Lower leg skin (tissue), 4 donors: ENCODE results near the gene CD81. TPM values are rescaled to one million over a fixed set of nuclear protein-coding genes. Genes with fewer than 3 reads are reported as not detected.

Source experiments
- DNase-seq, 2 donors: peaks; one replicate each; pipeline ENCODE4 v3.0.0-alpha.2; 2019; ENCODE audit warnings: low spot score in 2 of 2
- H3K4me3 ChIP-seq: fragments of 200-600 bp; sonication (generic); 2 replicates; pipeline ENCODE4 v1.5.1; 2017; ENCODE audit warnings: mild to moderate bottlenecking, low read depth; ENCODE audit not compliant: poor library complexity, severe bottlenecking
- CTCF ChIP-seq, 3 donors: fragments of 450-650 bp; IDR thresholded peaks; one replicate each; pipeline ENCODE4 v1.5.1; 2016; ENCODE audit warnings: antibody characterized with exemption in 3 of 3, mild to moderate bottlenecking in 3 of 3, moderate library complexity in 2 of 3
- POLR2A ChIP-seq, 2 donors: fragments of 450-650 bp; IDR thresholded peaks; one replicate each; pipeline ENCODE4 v1.6.1; 2016 to 2017; ENCODE audit warnings: antibody characterized with exemption in 2 of 2, mild to moderate bottlenecking in 1 of 2, moderate library complexity in 1 of 2
- WGBS, 2 donors: methylation state at CpG; one replicate each; pipeline ENCODE4 v1.1.5; 2018; 5-methylcytosine and 5-hydroxymethylcytosine counted together
- intact Hi-C: fragments of 100-400 bp; cut with DNase I; formaldehyde crosslinking; loops from one replicate; pipeline ENCODE4 v1.15.0; 2023; ENCODE audit warnings: low total_unique reads
- total RNA-seq, 4 donors: library from RNA; depleted of rRNA; stranded (reverse); fragments of >200 nt; gene quantifications; one replicate each; pipeline ENCODE4 v1.1.0, GENCODE V29; 2016

The CD81 gene
- total RNA-seq, 4 donors from 2014 or later = 189 to 337 (median 250) TPM

DNA sequence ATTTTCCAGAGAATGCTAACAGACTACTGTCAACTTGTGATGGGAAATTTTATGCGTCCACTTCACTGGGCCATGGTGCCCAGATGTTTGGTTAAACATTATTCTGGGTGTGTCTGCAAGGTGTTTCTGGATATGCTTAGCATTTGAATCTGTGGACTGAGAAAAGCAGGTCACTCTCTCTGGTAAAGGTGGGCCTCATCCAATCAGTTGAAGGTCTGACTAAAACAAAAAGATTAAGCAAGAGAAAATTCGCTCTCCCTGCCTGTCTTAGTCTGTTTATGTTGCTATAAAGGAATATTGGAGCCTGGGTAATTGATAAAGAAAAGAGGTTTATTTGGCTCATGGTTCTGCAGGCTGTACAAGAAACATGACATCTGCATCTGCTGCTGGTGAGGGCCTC, 32.1 kb upstream of the CD81 start:
- no peak for TF ChIP-seq POLR2A (IDR thresholded peaks at IDR 0.05)
- no peak for TF ChIP-seq CTCF (IDR thresholded peaks at IDR 0.05)

DNA sequence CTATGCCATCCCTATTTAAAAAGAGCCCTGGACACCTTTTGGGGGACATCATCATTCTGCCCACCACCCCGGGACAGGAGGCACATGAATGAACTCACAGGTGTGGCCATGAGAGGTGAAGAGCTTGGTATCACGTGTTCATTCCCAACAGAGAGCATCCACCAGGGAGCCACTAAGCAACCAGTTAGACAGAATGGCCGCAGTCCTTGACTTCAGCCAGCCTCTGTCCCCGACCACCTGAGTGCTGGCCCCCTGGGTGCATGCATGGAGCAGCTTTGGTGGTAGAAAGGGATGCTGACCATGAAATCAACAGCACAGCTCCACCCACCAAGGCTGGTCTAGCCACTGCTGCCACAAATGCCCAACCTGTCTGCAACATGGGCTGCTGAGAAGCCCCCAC, 31.1 kb upstream of the CD81 start:
- TF ChIP-seq CTCF (IDR thresholded peaks at IDR 0.05) (no peak), POLR2A (IDR thresholded peaks at IDR 0.05) (no peak)
- H3K4me3 ChIP-seq = no peak overlapping the region
- WGBS, 2 donors = 80 to 86% methylated on average over 3 to 4 of the region's 4 CpGs
- intact Hi-C loops = no loop called here
- DNase-seq = peak in 1 of 2 donors; percentile 50

More for the DNA sequence above, 32.1 kb upstream of the CD81 start:
- H3K4me3 ChIP-seq = no peak overlapping the region
- 93 to 97% methylated on average over 2 of the region's 2 CpGs for WGBS, 2 donors
- DNase-seq = no peak
- intact Hi-C loops = no loop called here

DNA sequence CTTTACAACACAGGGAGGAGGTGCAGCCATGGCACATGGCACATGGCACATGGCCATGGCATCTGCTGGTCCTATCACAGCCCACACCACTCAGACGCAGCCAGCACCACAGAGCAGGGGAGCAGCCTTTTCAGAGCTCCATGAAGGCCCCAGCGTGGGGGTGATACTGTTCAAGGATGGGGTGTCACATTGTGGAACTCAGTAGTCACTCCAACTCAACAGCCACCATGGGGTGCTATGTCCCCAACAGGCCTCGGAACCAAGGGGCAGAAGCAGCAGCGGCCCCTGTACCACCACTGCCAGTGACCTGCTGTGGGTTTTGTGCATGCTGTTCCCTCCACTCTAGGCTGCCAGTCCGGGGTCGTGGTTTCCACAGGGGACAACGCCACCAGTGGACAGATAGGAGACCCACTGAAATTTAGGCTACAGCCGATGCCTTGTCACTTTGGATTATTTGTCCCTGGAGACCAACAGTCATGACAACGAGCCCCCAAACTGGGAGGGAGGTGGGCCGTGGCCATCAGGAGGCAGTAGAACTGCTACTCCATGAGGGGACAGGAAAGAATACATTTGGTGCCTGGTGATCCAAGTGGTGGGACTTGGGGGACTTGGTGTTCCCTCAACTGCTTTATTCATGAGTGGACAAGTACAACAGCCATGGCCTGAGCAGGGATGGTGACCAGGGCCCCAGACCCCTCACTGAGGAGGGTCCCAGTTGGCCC, 30.4 kb upstream of the CD81 start:
- peak in 1 of 2 donors; percentile 59 for DNase-seq
- H3K4me3 ChIP-seq = no peak overlapping the region
- intact Hi-C loops = no loop called here
- TF ChIP-seq CTCF (IDR thresholded peaks at IDR 0.05) = no peak
- TF ChIP-seq POLR2A (IDR thresholded peaks at IDR 0.05) = no peak
- 85 to 87% methylated on average over 9 to 10 of the region's 10 CpGs for WGBS, 2 donors

DNA sequence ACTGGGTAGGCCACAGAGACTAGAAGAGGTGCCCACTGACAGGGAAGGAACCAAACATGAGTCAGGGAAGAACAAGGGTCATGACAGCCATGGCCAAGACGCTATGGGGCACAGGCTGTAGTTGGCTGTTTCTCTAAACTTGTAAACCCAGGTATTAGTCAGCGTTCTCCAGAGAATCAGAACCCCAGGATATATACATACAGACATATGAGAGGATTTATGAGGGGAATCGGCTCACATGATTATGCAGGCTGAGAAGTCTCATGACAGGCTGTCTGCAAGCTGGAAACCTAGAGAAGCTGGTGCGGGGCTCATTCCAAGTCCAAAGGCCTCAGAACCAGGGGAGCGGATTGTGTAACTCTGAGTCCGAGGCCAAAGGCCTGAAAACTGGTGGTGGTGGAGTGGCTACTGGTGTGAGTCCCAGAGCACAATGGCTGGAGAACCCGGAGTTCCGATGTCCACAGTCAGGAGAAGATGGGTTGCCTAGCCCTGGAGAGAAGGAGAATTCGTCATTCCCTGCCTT, 29.7 kb upstream of the CD81 start:
- peak in 1 of 2 donors; percentile 14 for DNase-seq
- 83 to 87% methylated on average over 9 of the region's 9 CpGs for WGBS, 2 donors
- intact Hi-C loops = no loop called here
- TF ChIP-seq POLR2A (IDR thresholded peaks at IDR 0.05) (no peak), CTCF (IDR thresholded peaks at IDR 0.05) (no peak)
- no peak overlapping the region for H3K4me3 ChIP-seq

GRCh38 chr11:2348986-2349385, 28.1 kb upstream of the CD81 start:
- no peak for TF ChIP-seq POLR2A (IDR thresholded peaks at IDR 0.05)
- TF ChIP-seq CTCF (IDR thresholded peaks at IDR 0.05) = no peak
- no peak for DNase-seq
- intact Hi-C loops = no loop called here
- 91 to 92% methylated on average over 1 of the region's 1 CpG for WGBS, 2 donors
- no peak overlapping the region for H3K4me3 ChIP-seq
